ENCODE measurements around the gene SPATC1L.
A peak's percentile ranks its signal among the peaks of the same experiment; 100 is the strongest.
"Not testable (repeated sequence)": the region's sequence is repeated elsewhere in the genome, so short reads cannot be mapped to it uniquely, and the experiment has no call there.

Gene SPATC1L

DNA sequence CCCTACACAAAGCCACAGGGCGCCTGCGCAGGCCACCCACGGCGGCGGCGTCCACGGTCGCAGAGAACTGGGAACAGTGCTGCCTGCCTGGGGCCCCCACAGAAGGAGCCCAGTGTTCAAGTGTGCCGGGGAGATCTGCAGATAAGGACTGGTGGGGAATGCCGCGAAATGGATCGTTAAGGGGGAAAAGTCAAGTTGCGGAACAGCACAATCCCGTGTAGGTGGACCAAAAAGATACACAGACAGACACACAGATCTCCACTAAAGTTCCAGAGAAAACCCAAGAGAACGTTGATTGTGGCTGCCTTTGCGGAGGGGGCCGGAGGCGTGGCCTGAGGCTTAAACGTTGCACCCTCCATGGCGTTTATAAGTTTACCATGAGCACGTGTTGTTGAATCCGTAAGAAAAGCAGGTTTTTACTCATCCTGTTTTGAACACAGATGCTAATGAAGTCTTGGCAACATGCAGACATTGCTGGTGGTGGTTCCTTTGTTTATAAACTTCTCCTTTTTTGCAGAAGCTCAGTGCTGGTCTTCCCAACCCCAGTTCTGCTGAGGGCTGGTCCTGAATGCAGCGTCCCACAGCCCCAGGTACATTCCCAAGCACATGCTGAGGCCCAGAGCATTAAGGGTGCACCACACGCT is 4.1 kb downstream of the SPATC1L start:
- H3K36me3 ChIP-seq (ENCODE audit: insufficient read depth, low read length): peaks cover 5% of the 10 kb centered on the region; the same call in 1 of the 2 replicates
- no peak overlapping the region for H3K4me3 ChIP-seq (ENCODE audit: low read length)
- H3K9me3 ChIP-seq (ENCODE audit: insufficient read depth, low read depth, low read length): peaks cover 3% of the 10 kb centered on the region; the same call in 1 of the 2 replicates
- H3K27ac ChIP-seq (ENCODE audit: low read depth, low read length): peak overlapping the region; percentile 65
- no peak overlapping the region for H3K9ac ChIP-seq (ENCODE audit: low read depth, low read length)
- no peaks in the 10 kb centered on the region for H3K27me3 ChIP-seq (ENCODE audit: insufficient read depth, low read length)
- WGBS: 85% methylated on average over 24 of the region's 24 CpGs
- peaks cover 5% of the 10 kb centered on the region; the same call in 1 of the 2 replicates for H3K4me1 ChIP-seq (ENCODE audit: insufficient read depth, low read length)

DNA sequence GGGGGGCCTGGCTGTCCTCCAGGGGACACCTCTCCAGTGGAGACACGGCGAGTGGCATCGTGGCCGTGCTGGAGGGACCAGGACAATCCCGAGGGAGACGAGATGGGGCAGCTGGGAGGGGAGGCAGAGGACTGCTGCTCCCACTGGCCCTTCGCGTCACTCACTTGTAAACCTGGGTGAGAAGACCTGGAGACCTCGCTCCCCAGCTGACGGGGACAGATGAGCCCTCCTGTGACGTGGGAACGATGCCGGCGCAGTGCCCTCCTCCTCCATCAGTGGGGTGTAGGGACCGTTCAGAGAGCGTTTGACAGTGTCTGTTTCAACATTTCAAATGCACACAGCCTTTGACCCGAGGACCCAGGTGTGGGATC is 4.6 kb downstream of the SPATC1L start:
- WGBS: 92% methylated on average over 17 of the region's 17 CpGs
- Histone ChIP-seq H3K9me3 (ENCODE audit: insufficient read depth, low read depth, low read length) (peaks cover 3% of the 10 kb centered on the region; the same call in 1 of the 2 replicates), H3K9ac (ENCODE audit: low read depth, low read length) (no peak overlapping the region), H3K4me1 (ENCODE audit: insufficient read depth, low read length) (peaks cover 4% of the 10 kb centered on the region; the same call in 1 of the 2 replicates), H3K27ac (ENCODE audit: low read depth, low read length) (peak overlapping the region; percentile 21; the same call in 1 of the 2 replicates), H3K27me3 (ENCODE audit: insufficient read depth, low read length) (no peaks in the 10 kb centered on the region), H3K4me3 (ENCODE audit: low read length) (no peak overlapping the region), H3K36me3 (ENCODE audit: insufficient read depth, low read length) (peaks cover 5% of the 10 kb centered on the region; the same call in 1 of the 2 replicates)

DNA sequence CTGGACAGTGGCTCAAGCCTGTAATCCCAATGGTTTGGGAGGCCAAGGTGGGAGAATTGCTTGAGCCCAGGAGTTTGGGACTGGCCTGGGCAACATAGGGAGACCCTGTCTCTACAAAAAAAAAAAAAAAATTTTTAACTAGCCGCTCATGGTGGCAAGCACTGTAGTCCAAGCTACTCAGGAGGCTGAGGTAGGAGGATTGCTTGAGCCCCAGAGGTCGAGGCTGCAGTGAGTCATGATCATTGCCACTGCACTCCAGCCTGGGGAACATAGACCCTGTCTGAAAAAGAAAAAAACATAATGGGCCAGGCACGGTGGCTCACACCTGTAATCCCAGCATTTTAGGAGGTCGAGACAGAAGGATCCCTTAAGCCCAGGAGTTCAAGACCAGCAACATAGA is 5.3 kb downstream of the SPATC1L start:
- H3K36me3 ChIP-seq (ENCODE audit: insufficient read depth, low read length): peaks cover 5% of the 10 kb centered on the region; the same call in 1 of the 2 replicates
- H3K9me3 ChIP-seq (ENCODE audit: insufficient read depth, low read depth, low read length): peaks cover 3% of the 10 kb centered on the region; the same call in 1 of the 2 replicates
- H3K4me3 ChIP-seq (ENCODE audit: low read length): no peak overlapping the region
- H3K9ac ChIP-seq (ENCODE audit: low read depth, low read length): no peak overlapping the region
- H3K4me1 ChIP-seq (ENCODE audit: insufficient read depth, low read length): peaks cover 4% of the 10 kb centered on the region; the same call in 1 of the 2 replicates
- no peaks in the 10 kb centered on the region for H3K27me3 ChIP-seq (ENCODE audit: insufficient read depth, low read length)
- H3K27ac ChIP-seq (ENCODE audit: low read depth, low read length): no peak overlapping the region
- WGBS: 93% methylated on average over 4 of the region's 4 CpGs

DNA sequence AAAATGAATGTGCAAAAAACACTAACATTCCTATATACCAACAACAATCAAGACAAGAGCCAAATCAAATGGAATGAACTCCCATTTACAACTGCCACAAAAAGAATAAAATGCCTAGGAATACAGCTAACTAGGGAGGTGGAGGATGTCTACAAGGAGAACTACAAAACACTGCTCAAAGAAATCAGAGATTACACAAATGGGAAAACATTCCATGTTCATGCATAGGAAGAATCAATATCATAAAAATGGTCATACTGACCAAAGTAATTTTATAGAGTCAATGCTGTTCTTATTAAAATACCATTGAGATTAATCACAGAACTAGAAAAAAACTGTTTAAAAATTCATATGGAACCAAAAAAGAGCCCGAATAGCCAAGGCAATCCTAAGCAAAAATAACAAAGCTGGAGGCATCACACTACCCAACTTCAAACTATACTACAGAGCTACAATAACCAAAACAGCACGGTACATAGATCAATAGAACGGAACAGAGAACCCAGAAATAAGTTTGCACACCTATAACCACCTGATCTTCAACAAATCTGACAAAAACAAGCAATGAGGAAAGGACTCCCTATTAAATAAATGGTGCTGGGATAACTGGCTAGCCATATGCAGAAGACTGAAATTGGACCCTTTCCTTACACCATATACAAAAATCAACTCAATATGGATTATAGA is 7.7 kb downstream of the SPATC1L start:
- not testable (repeated sequence) for H3K27ac ChIP-seq (ENCODE audit: low read depth, low read length); H3K4me1 ChIP-seq (ENCODE audit: insufficient read depth, low read length); H3K36me3 ChIP-seq (ENCODE audit: insufficient read depth, low read length); H3K4me3 ChIP-seq (ENCODE audit: low read length); H3K27me3 ChIP-seq (ENCODE audit: insufficient read depth, low read length); H3K9me3 ChIP-seq (ENCODE audit: insufficient read depth, low read depth, low read length); H3K9ac ChIP-seq (ENCODE audit: low read depth, low read length)
- WGBS: 94% methylated on average over 3 of the region's 3 CpGs

DNA sequence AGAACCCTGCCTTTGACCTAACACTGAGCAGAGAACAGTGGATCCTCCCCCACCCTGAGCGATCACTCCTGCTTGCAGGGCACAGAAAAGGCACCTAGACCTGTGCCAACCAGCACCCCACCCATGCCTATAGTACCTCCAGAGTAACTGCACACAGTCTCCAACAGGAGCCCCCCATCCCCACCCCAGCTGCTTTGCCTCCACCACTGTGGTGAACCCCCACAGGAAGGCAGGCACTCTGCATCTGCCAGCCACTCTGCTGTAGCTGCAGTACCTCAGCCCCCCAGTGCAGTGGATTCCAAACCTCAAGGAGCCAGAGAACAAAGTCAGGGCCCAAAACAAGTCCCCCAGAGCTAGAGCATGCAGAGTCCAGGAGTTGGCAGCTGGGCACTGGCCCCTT is 10.7 kb downstream of the SPATC1L start:
- 92% methylated on average over 1 of the region's 1 CpG for WGBS

DNA sequence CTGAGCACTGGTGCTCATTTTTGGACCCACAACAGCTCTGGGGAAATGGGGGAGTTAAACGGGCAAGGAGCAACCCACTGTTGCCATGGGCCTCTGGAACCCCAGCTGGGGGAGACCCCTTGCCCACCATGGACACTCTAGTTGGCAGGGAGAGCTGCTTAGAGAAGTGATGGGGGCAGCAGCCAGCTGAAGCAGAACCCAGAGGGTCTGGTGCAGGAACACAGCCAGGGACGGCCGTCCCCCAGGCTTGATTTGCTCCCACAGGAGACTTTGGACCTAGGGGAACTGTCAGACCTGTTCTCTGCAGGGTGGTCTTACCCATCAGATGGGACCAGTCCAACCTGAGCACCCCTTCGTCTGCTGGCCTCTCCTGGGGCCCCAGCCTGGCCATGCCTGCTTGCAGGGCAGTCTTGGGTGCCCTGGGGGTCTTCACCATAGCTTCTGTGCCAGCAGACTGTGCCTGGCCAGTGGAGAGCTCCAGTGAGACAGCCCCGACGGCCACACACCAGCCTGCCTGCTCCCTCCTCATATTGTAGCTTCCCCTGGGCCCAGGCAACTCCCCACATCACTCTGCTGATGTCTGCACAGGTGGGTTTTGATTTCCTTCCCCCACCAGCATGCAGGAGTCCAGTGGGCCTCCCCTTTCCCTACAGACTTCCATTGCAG is 11.3 kb downstream of the SPATC1L start:
- H3K9me3 ChIP-seq (ENCODE audit: insufficient read depth, low read depth, low read length): peaks cover 3% of the 10 kb centered on the region; the same call in 1 of the 2 replicates
- H3K4me3 ChIP-seq (ENCODE audit: low read length): no peak overlapping the region
- no peaks in the 10 kb centered on the region for H3K4me1 ChIP-seq (ENCODE audit: insufficient read depth, low read length)
- 88% methylated on average over 6 of the region's 6 CpGs for WGBS
- H3K27me3 ChIP-seq (ENCODE audit: insufficient read depth, low read length): no peaks in the 10 kb centered on the region
- no peak overlapping the region for H3K9ac ChIP-seq (ENCODE audit: low read depth, low read length)
- peaks cover 7% of the 10 kb centered on the region; the same call in 1 of the 2 replicates for H3K36me3 ChIP-seq (ENCODE audit: insufficient read depth, low read length)
- no peak overlapping the region for H3K27ac ChIP-seq (ENCODE audit: low read depth, low read length)

More for the DNA sequence above, 10.7 kb downstream of the SPATC1L start:
- Histone ChIP-seq H3K27ac (ENCODE audit: low read depth, low read length) (no peak overlapping the region), H3K36me3 (ENCODE audit: insufficient read depth, low read length) (peaks cover 3% of the 10 kb centered on the region; the same call in 1 of the 2 replicates), H3K4me1 (ENCODE audit: insufficient read depth, low read length) (no peaks in the 10 kb centered on the region), H3K9me3 (ENCODE audit: insufficient read depth, low read depth, low read length) (peaks cover 3% of the 10 kb centered on the region; the same call in 1 of the 2 replicates), H3K4me3 (ENCODE audit: low read length) (no peak overlapping the region), H3K9ac (ENCODE audit: low read depth, low read length) (no peak overlapping the region), H3K27me3 (ENCODE audit: insufficient read depth, low read length) (no peaks in the 10 kb centered on the region)

DNA sequence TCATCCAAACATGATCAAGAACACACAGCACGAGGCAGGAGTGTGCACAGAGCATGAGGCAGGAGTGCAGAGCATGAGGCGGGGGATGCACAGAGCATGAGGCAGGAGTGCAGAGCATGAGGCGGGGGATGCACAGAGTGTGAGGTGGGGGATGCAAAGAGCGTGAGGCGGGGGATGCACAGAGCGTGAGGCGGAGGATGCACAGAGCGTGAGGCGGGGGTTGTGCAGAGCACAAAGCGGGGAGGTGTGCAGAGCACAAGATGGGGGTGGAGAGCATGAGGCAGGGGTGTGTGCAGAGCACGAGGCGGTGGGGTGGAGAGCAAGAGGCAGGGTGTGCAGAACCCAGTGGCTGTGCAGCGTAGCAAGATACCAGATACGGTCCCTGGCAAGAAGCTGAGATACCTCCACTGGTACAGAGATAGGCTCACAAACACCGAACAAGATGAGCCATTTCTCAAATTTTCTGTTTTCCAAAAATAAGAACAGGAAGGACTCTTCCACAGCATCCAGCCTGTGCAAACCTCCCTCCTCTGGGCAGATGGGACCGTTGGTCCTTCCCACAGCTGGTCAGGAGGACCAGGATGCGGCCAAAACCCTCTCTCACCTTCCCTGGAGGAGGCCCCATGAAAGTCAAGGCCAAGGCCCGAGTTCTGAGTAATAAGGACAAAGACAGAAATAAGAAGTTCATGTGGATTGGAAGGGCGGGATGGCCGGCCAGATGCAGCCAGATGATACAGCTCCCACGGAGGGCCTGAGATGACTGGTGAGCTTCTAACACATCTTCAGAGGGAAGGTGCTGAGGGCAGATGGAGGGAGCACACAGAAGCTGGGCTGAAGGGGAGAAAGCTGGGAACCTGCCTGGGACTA is 12.0 kb downstream of the SPATC1L start:
- Histone ChIP-seq H3K27ac (ENCODE audit: low read depth, low read length) (no peak overlapping the region), H3K4me1 (ENCODE audit: insufficient read depth, low read length) (no peaks in the 10 kb centered on the region), H3K36me3 (ENCODE audit: insufficient read depth, low read length) (peaks cover 10% of the 10 kb centered on the region; the same call in 1 of the 2 replicates), H3K9me3 (ENCODE audit: insufficient read depth, low read depth, low read length) (peaks cover 3% of the 10 kb centered on the region; the same call in 1 of the 2 replicates), H3K9ac (ENCODE audit: low read depth, low read length) (no peak overlapping the region), H3K4me3 (ENCODE audit: low read length) (no peak overlapping the region), H3K27me3 (ENCODE audit: insufficient read depth, low read length) (no peaks in the 10 kb centered on the region)
- WGBS: 90% methylated on average over 21 of the region's 21 CpGs

DNA sequence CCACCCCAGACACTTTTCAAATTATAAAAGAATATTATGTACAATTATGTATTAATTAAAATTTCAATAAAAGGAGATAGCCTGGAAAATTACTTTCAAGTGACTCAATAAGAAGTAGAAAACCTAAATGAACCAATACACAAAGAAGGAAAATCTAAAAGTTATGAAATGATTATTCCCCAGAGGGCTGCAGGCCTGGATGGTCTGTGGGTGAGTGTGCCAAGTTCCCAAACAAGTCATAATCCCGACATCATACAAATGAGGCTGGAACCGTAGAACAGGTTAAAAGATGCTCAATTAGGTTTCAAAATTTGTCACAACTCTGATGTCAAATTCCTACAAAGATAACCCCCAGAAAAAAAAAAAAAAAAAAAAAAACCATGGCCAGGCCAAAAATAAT is 12.7 kb downstream of the SPATC1L start:
- 97% methylated on average over 2 of the region's 2 CpGs for WGBS
- Histone ChIP-seq H3K27me3 (ENCODE audit: insufficient read depth, low read length) (no peaks in the 10 kb centered on the region), H3K4me1 (ENCODE audit: insufficient read depth, low read length) (no peaks in the 10 kb centered on the region), H3K4me3 (ENCODE audit: low read length) (no peak overlapping the region), H3K27ac (ENCODE audit: low read depth, low read length) (no peak overlapping the region), H3K9ac (ENCODE audit: low read depth, low read length) (no peak overlapping the region), H3K36me3 (ENCODE audit: insufficient read depth, low read length) (peaks cover 13% of the 10 kb centered on the region; the same call in 1 of the 2 replicates), H3K9me3 (ENCODE audit: insufficient read depth, low read depth, low read length) (no peaks in the 10 kb centered on the region)

DNA sequence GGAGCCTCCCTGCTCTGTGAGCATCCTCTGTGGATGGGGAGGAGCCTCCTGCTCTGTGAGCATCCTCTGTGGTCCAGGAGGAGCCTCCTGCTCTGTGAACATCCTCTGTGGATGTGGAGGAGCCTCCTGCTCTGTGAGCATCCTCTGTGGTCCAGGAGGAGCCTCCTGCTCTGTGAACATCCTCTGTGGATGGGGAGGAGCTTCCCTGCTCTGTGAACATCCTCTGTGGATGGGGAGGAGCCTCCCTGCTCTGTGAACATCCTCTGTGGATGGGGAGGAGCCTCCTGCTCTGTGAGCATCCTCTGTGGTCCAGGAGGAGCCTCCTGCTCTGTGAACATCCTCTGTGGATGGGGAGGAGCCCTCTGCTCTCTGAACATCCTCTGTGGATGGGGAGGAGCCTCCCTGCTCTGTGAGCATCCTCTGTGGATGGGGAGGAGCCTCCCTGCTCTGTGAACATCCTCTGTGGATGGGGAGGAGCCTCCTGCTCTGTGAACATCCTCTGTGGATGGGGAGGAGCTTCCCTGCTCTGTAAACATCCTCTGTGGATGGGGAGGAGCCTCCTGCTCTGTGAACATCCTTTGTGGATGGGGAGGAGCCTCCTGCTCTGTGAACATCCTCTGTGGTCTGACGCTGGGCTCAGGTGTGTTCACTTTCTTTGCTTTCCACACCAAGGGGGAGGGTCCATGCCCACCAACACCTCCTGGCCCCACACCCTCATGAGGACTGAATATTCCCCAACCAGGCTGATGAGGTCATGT is 13.6 kb downstream of the SPATC1L start:
- WGBS: 91% methylated on average over 1 of the region's 1 CpG
- not testable (repeated sequence) for H3K27ac ChIP-seq (ENCODE audit: low read depth, low read length); H3K9ac ChIP-seq (ENCODE audit: low read depth, low read length); H3K4me3 ChIP-seq (ENCODE audit: low read length); H3K4me1 ChIP-seq (ENCODE audit: insufficient read depth, low read length); H3K27me3 ChIP-seq (ENCODE audit: insufficient read depth, low read length); H3K9me3 ChIP-seq (ENCODE audit: insufficient read depth, low read depth, low read length)
- H3K36me3 ChIP-seq (ENCODE audit: insufficient read depth, low read length): peaks cover 13% of the 10 kb centered on the region; the same call in 1 of the 2 replicates
